Activated CD4-positive, CD25-positive, alpha-beta regulatory T cell treated with anti-CD3 and anti-CD28 coated beads, Interleukin-2, amount 50 U/mL, for 16 hours (primary cell): ENCODE results near the gene SECISBP2.
"Not testable (repeated sequence)": the region's sequence is repeated elsewhere in the genome, so short reads cannot be mapped to it uniquely, and the experiment has no call there.

ENCODE experiments used
- DNase-seq: peaks from one replicate; pipeline ENCODE4 v3.0.0-alpha.2; 2020; ENCODE audit warnings: low read depth, low spot score

SECISBP2 gene

DNA sequence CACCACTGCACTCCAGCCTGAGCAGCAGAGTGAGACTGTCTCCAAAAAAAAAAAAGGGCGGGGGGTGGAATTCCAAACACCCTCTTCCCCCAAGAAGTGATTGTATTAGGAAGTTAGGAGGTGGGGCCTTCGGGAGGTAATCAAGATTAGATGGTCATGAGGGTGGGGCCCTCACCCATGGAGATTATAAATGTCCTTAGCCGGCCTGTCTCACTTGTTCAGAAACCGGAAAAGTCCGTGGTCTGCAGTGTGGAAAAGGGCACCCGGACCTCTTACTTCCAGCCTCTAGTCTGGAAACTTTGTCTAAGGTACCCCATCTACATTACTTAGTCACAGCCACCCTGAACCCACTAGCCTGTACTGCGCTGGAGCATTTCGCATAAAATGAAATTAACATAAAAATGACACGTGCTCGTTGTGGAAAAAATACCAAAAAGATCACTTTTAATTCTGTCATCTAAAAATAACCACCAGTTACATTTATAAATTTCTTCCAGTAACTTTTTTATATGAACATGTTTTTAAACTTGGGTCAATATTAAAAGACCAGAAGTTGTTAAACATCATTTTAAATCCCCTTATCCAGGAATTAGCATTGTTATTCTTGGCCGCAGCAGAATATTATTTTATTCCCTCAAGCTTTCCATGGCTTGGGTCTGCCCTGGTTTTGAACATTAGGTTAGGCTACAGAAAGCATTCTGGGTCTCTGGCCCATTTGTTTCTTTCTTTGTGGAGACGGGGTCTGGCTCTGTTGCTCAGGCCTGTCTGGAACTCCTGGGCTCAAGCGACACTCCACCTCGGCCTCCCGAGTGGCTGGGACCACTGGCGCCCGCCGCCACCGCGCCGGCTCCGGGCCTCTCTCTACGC, 8.5 kb upstream of the SECISBP2 start:
- peak; percentile 15 for DNase-seq

- DNase-seq: peak; percentile 99
These were observed 7.6 kb upstream of the SECISBP2 start, which contains the start of gene CKS2 for GRCh38 chr9:89310475-89311345. CKS2 (plus strand) TSS chr9:89311195; CDS start chr9:89311293, 98 bp downstream.

GRCh38 chr9:89311346-89312221, 6.7 kb upstream of the SECISBP2 start:
- no peak for DNase-seq

GRCh38 chr9:89312222-89312571, 6.1 kb upstream of the SECISBP2 start:
- no peak for DNase-seq

DNA sequence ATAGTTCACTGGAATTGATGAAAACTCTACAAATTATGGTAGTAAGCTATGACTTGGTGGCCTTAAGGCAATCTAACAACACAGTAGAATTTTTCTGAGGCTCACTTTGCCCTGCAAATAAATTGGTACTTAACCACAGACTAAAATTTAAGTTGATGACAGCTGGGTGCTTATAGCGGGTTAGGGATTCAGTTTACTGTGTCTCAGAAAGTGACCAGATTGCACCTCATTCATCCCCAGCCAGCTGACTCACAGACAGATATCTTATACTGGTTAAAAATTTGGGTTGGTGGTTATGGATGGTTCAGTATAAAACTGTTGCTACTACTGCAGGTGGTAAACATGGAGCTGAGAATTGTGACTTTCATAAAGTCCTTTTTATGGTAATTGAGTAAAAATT, 4.5 kb upstream of the SECISBP2 start:
- DNase-seq: no peak

DNA sequence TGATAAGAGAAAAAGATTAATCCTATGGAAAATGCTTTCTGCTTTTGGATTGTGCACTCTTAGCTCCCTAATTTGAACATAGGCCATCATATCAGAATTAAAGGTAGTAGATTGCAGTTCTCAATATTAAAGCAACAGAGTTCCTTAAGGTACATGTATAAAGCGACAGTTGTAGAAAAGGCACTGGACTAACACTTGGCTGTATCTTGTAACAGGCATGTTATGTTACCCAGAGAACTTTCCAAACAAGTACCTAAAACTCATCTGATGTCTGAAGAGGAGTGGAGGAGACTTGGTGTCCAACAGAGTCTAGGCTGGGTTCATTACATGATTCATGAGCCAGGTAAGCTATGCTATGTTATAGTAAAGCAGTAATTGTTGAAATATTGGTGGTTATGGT, 3.3 kb upstream of the SECISBP2 start:
- no peak for DNase-seq

DNA sequence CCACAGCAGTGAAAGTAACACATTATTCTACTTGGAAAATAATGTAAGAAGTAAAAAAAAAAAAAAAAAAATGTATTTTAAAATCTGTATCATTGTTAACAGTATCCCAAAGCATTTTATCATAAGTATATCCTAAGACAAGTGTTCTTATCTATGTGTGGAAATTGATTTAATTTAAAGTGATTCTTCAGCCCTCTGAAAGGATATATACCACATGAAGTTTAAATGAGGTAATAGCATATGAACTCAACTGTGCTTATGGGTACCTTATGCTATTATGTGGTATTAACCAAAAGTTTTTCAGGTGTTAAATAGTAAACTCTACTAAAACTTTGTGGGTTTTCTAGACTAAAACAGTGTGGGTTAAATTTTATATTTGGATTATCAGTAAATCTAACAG, 2.8 kb upstream of the SECISBP2 start:
- DNase-seq: no peak

GRCh38 chr9:89317282-89317681, 1.0 kb upstream of the SECISBP2 start:
- no peak for DNase-seq

DNA sequence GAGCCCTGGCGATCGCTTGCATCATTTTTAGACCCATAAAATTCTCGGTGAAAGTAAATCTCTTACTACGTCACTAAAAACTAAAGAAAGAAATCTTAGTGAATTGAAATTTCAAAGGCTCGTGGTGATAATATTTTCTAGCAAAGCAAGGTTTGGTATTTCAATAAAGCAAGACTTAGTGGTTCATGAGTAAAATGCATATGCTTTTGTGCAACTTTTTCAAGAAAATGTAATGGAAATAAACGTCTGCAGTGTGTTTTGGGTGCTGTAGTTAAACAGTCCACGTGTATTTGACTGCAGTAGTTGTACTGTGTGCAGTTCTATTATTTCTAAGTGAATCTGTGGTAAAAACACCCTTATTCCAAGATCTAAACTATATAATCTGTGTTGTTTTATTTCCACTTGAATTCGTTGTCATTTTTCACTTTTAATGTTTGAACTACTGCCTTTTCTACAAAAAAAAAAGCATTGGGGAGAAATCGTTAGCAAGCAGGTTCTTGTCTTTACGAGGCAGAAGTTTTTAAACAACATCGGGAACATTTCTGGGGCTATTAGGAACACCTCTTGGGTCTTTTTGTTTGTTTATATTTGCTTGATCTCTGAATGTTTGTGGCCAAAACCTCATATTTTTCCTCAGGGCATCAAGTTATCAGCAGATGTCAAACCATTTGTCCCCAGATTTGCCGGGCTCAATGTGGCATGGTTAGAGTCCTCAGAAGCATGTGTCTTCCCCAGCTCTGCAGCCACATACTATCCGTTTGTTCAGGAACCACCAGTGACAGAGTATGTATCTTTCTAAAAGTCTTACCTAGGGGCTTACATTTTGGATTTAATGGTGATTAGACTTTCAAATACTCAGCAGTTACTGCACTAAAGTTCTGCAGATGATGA, 960 bp downstream of the SECISBP2 start:
- no peak for DNase-seq

GRCh38 chr9:89323390-89323789, 5.1 kb downstream of the SECISBP2 start:
- DNase-seq: no peak

GRCh38 chr9:89325733-89326132, 7.4 kb downstream of the SECISBP2 start:
- no peak for DNase-seq

- DNase-seq: no peak
These were observed 9.8 kb downstream of the SECISBP2 start for GRCh38 chr9:89328064-89328463.

DNA sequence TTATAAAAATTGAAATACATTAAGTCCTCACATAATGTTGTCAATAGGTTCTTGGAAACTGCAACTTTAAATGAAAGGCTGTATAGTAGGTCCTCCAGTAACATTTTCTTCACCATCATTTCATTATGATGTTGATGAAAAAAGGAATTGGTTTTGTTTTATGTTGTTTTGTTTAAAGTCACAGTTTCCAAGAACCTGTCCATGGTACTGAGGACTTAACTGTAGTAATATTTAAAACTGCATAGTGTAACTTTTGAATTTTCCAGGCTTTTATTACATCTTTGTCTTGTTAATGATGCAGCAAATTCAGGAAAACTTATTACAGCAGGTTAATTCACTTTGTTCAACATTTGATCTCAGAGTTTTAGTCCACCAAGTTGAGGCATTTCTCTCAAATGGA, 11.6 kb downstream of the SECISBP2 start:
- no peak for DNase-seq

DNA sequence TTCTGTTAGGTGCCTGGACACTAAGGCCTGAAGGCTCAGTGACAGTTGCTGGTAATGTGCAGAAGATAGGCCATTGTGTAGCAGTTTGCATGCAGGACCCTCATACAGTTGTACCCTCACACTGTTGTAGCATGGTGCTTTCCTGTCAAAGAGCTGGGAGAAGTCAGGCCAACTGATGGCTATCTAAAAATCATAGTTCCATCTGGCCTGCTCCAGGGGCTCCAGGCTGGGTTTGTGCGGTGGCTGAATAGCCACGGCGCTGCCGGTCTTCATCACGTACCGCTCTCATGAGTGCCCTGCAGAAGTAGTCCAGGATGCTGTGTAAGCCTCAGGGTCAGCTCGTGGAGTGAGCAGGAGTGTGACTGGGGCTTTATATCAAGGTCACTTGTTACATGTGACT, 12.2 kb downstream of the SECISBP2 start:
- DNase-seq: no peak

GRCh38 chr9:89339807-89340206, 21.5 kb downstream of the SECISBP2 start:
- DNase-seq: no peak

DNA sequence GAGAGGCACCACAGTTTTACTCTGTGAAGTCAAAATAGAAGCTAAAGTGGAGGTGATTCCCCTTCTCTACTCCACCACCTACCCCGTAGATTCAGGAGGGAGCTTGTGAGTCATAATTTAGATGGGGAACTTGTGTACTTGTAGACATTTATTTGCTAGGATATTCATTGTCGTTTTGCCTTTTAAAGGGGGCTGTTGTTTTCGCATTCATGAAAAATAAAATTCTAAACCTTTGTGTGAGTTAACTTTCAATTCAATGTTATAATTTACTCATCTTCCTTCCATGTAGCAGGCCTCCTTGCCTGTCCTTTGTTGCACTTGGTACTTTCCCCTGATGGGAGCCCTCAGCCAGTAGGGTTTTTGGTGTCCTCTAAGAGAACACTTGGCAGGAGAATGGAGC, 22.0 kb downstream of the SECISBP2 start:
- no peak for DNase-seq

- DNase-seq: no peak
These were observed 23.9 kb downstream of the SECISBP2 start for GRCh38 chr9:89342213-89342612.

GRCh38 chr9:89342948-89343347, 24.6 kb downstream of the SECISBP2 start:
- no peak for DNase-seq

GRCh38 chr9:89343812-89344211, 25.5 kb downstream of the SECISBP2 start:
- DNase-seq: not testable (repeated sequence)

DNA sequence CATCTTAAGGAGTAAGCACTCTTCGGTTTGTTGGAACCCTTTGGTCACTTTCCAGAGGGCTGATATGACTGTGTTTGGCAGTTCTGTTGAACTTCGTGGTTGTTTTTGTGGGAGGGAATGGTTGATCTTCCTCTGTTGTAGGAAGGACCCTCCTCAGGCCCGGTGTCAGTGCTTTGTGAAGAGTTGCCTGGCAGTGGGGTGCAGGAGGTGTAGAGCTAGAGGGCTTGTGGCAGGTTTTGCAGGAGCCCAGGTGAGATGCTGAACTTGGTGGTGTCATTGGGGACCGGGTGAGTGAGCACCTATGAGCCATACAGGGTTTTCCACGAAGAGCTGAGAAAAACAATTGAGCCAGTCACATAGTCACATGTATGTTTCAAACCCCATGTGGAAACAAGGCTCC, 27.2 kb downstream of the SECISBP2 start:
- DNase-seq: no peak

DNA sequence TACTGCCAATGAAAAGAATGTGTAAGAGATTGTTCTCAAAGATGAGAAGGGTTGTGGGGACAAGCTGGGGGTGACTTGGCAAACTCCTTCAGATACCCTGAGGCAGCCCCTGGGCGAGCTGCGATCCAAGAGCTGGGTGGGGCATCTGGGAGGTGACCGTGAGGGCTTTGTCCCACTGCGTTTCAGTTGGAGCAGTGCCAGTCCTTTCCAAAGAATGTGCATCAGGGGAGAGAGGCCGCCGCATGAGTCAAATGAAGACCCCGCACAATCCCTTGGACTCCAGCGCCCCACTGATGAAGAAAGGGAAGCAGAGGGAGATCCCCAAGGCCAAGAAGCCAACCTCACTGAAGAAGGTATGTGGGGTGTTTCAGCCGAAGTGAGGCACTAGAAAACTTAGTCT, 28.4 kb downstream of the SECISBP2 start:
- no peak for DNase-seq
